Astrocyte (in vitro differentiated cells and primary cell): ENCODE results near the gene CELF2.

Source experiments
- EZH2 ChIP-seq: IDR thresholded peaks from 2 replicates; pipeline ENCODE4 v1.6.1; 2012; ENCODE audit warnings: mild to moderate bottlenecking, low read length, inconsistent platforms; ENCODE audit not compliant: insufficient read depth
- TF ChIP-seq, protein P1 (sequence below): IDR thresholded peaks from 2 replicates; pipeline ENCODE4 v1.5.1; 2011; ENCODE audit warnings: low read depth, mild to moderate bottlenecking, inconsistent platforms, low read length, moderate library complexity; ENCODE audit not compliant: insufficient read depth

DNA sequence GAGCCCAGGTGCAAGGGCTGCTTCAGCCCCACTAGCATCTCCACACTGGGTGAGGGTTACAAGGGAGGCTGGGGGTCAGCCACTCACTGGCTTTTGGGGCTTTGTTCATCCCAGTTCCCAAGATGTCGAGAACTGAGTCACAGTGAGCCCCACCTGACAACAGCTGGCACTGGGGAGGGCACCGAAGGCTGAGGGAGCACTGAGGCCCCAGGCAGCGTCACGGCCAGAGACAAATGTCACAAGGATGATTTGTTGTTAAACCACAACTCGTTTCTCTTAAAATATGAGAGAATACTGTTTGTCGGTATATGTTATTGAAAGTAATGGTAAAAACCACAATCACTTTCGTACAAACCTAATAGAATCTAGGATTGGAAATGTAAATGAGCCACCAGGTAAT lies 219.9 kb downstream of the CELF2 start:
- TF ChIP-seq, protein P1, sequence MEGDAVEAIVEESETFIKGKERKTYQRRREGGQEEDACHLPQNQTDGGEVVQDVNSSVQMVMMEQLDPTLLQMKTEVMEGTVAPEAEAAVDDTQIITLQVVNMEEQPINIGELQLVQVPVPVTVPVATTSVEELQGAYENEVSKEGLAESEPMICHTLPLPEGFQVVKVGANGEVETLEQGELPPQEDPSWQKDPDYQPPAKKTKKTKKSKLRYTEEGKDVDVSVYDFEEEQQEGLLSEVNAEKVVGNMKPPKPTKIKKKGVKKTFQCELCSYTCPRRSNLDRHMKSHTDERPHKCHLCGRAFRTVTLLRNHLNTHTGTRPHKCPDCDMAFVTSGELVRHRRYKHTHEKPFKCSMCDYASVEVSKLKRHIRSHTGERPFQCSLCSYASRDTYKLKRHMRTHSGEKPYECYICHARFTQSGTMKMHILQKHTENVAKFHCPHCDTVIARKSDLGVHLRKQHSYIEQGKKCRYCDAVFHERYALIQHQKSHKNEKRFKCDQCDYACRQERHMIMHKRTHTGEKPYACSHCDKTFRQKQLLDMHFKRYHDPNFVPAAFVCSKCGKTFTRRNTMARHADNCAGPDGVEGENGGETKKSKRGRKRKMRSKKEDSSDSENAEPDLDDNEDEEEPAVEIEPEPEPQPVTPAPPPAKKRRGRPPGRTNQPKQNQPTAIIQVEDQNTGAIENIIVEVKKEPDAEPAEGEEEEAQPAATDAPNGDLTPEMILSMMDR: no peak
- TF ChIP-seq EZH2: no peak
